ENCODE measurements around the gene GRID2.

GRID2 gene

GRCh38 chr4:93127489-93127888 is 823.7 kb downstream of the GRID2 start:
- no peak for DNase-seq

- DNase-seq, result no peak
Observed at GRCh38 chr4:93132631-93133030, 828.9 kb downstream of the GRID2 start.

GRCh38 chr4:93139118-93139517 is 835.4 kb downstream of the GRID2 start:
- DNase-seq, result no peak

- no peak for DNase-seq
Observed at GRCh38 chr4:93143902-93144301, 840.1 kb downstream of the GRID2 start.

GRCh38 chr4:93144644-93145043 is 840.9 kb downstream of the GRID2 start:
- DNase-seq, result no peak

GRCh38 chr4:93147524-93148212 is 843.9 kb downstream of the GRID2 start:
- no peak for DNase-seq

- no peak for DNase-seq
Observed at GRCh38 chr4:93152491-93152890, 848.7 kb downstream of the GRID2 start.

GRCh38 chr4:93157986-93158385 is 854.2 kb downstream of the GRID2 start:
- DNase-seq, result no peak

GRCh38 chr4:93168053-93168452 is 864.3 kb downstream of the GRID2 start:
- no peak for DNase-seq

GRCh38 chr4:93169966-93170365 is 866.2 kb downstream of the GRID2 start:
- DNase-seq, result no peak

GRCh38 chr4:93174598-93174997 is 870.8 kb downstream of the GRID2 start:
- no peak for DNase-seq

GRCh38 chr4:93178279-93178678 is 874.5 kb downstream of the GRID2 start:
- DNase-seq, result no peak

GRCh38 chr4:93179044-93179443 is 875.3 kb downstream of the GRID2 start:
- DNase-seq, result no peak

- DNase-seq, result no peak
Observed at GRCh38 chr4:93182722-93183121, 879.0 kb downstream of the GRID2 start.

GRCh38 chr4:93183576-93183975 is 879.8 kb downstream of the GRID2 start:
- no peak for DNase-seq

GRCh38 chr4:93184053-93184452 is 880.3 kb downstream of the GRID2 start:
- no peak for DNase-seq

- DNase-seq, result no peak
Observed at GRCh38 chr4:93186846-93187245, 883.1 kb downstream of the GRID2 start.

- DNase-seq, result no peak
Observed at GRCh38 chr4:93187466-93187865, 883.7 kb downstream of the GRID2 start.

- DNase-seq, result no peak
Observed at GRCh38 chr4:93187892-93188291, 884.1 kb downstream of the GRID2 start.

GRCh38 chr4:93199492-93199891 is 895.7 kb downstream of the GRID2 start:
- no peak for DNase-seq

GRCh38 chr4:93201471-93202096 is 897.8 kb downstream of the GRID2 start:
- DNase-seq, result no peak

GRCh38 chr4:93203708-93204107 is 899.9 kb downstream of the GRID2 start:
- DNase-seq, result no peak

GRCh38 chr4:93212250-93212649 is 908.5 kb downstream of the GRID2 start:
- DNase-seq, result no peak

- DNase-seq, result no peak
Observed at GRCh38 chr4:93216646-93217045, 912.9 kb downstream of the GRID2 start.

- DNase-seq, result no peak
Observed at GRCh38 chr4:93217431-93217830, 913.7 kb downstream of the GRID2 start.
